Central memory CD8-positive, alpha-beta T cell (primary cell): ENCODE measurements around the gene RYR2.
"Not testable (repeated sequence)": the region's sequence is repeated elsewhere in the genome, so short reads cannot be mapped to it uniquely, and the experiment has no call there.

Experiments used
- ATAC-seq: fragments of 150-1000 bp; cut with Tn5 transposase; replicated peaks from 2 replicates; pipeline ENCODE4 v1.10.0; 2022; ENCODE audit warnings: mild to moderate bottlenecking, moderate FRiP score, moderate number of reproducible peaks; ENCODE audit not compliant: poor library complexity, severe bottlenecking; ENCODE audit errors: extremely low read depth
- DNase-seq, 2 donors: peaks; one replicate each; pipeline ENCODE4 v3.0.0; 2021; ENCODE audit warnings: low spot score in 2 of 2
- H3K27ac Mint-ChIP-seq: one replicate; pipeline ENCODE4 v1.8.0; 2022; ENCODE audit warnings: low read depth, mild to moderate bottlenecking, moderate library complexity, mixed read lengths
- H3K27me3 Mint-ChIP-seq: one replicate; pipeline ENCODE4 v1.8.0; 2022; ENCODE audit warnings: mixed read lengths
- H3K36me3 Mint-ChIP-seq: one replicate; pipeline ENCODE4 v1.8.0; 2022; ENCODE audit warnings: mild to moderate bottlenecking, moderate library complexity, mixed read lengths; ENCODE audit not compliant: insufficient read depth
- H3K4me1 Mint-ChIP-seq: one replicate; pipeline ENCODE4 v1.8.0; 2022; ENCODE audit warnings: mixed read lengths
- H3K4me3 Mint-ChIP-seq: one replicate; pipeline ENCODE4 v1.8.0; 2022; ENCODE audit warnings: mild to moderate bottlenecking, moderate library complexity, mixed read lengths
- H3K9me3 Mint-ChIP-seq: one replicate; pipeline ENCODE4 v1.8.0; 2022; ENCODE audit warnings: mixed read lengths

Gene RYR2

GRCh38 chr1:237814319-237814924 lies 772.4 kb downstream of the RYR2 start:
- no peak for ATAC-seq
- H3K4me1 Mint-ChIP-seq, result no peaks in the 10 kb centered on the region
- no peaks in the 10 kb centered on the region for H3K9me3 Mint-ChIP-seq
- no peaks in the 10 kb centered on the region for H3K36me3 Mint-ChIP-seq
- no peak for DNase-seq
- H3K27ac Mint-ChIP-seq, result no peak overlapping the region
- H3K27me3 Mint-ChIP-seq, result no peaks in the 10 kb centered on the region
- H3K4me3 Mint-ChIP-seq, result no peak overlapping the region

GRCh38 chr1:237817277-237817676 lies 775.3 kb downstream of the RYR2 start:
- Mint-ChIP-seq H3K27ac (no peak overlapping the region), H3K27me3 (peaks cover 12% of the 10 kb centered on the region), H3K4me1 (no peaks in the 10 kb centered on the region), H3K4me3 (no peak overlapping the region), H3K36me3 (no peaks in the 10 kb centered on the region), H3K9me3 (peaks cover 7% of the 10 kb centered on the region)
- DNase-seq, result no peak
- no peak for ATAC-seq

- not testable (repeated sequence) for H3K4me3 Mint-ChIP-seq, H3K36me3 Mint-ChIP-seq, DNase-seq, ATAC-seq, H3K4me1 Mint-ChIP-seq, H3K9me3 Mint-ChIP-seq, H3K27ac Mint-ChIP-seq
- H3K27me3 Mint-ChIP-seq, result peaks cover 15% of the 10 kb centered on the region
Observed at GRCh38 chr1:237820634-237821033, 778.6 kb downstream of the RYR2 start.

- Mint-ChIP-seq H3K27me3 (no peaks in the 10 kb centered on the region), H3K27ac (no peak overlapping the region), H3K36me3 (no peaks in the 10 kb centered on the region), H3K4me1 (no peaks in the 10 kb centered on the region), H3K9me3 (no peaks in the 10 kb centered on the region), H3K4me3 (no peak overlapping the region)
- DNase-seq (no peak), ATAC-seq (no peak)
Observed at GRCh38 chr1:237832858-237833257, 790.9 kb downstream of the RYR2 start.

- H3K4me1 Mint-ChIP-seq, result no peaks in the 10 kb centered on the region
- no peak overlapping the region for H3K4me3 Mint-ChIP-seq
- H3K36me3 Mint-ChIP-seq, result no peaks in the 10 kb centered on the region
- no peaks in the 10 kb centered on the region for H3K9me3 Mint-ChIP-seq
- H3K27ac Mint-ChIP-seq, result no peak overlapping the region
- DNase-seq (no peak), ATAC-seq (no peak)
- H3K27me3 Mint-ChIP-seq, result peaks cover 1% of the 10 kb centered on the region
Observed at GRCh38 chr1:237834048-237834447, 792.1 kb downstream of the RYR2 start.

- Mint-ChIP-seq H3K9me3 (no peaks in the 10 kb centered on the region), H3K4me1 (no peaks in the 10 kb centered on the region), H3K36me3 (no peaks in the 10 kb centered on the region), H3K27me3 (peaks cover 5% of the 10 kb centered on the region), H3K4me3 (no peak overlapping the region), H3K27ac (no peak overlapping the region)
- ATAC-seq (no peak), DNase-seq (no peak)
Observed at GRCh38 chr1:237834461-237834860, 792.5 kb downstream of the RYR2 start.

GRCh38 chr1:237838320-237838719 lies 796.3 kb downstream of the RYR2 start:
- no peak for ATAC-seq
- no peaks in the 10 kb centered on the region for H3K4me1 Mint-ChIP-seq
- H3K4me3 Mint-ChIP-seq, result no peak overlapping the region
- peaks cover 7% of the 10 kb centered on the region for H3K27me3 Mint-ChIP-seq
- H3K9me3 Mint-ChIP-seq, result peaks cover 11% of the 10 kb centered on the region
- H3K36me3 Mint-ChIP-seq, result no peaks in the 10 kb centered on the region
- no peak for DNase-seq
- H3K27ac Mint-ChIP-seq, result no peak overlapping the region

- ATAC-seq (no peak), DNase-seq (no peak)
- Mint-ChIP-seq H3K4me3 (no peak overlapping the region), H3K27me3 (peaks cover 7% of the 10 kb centered on the region), H3K36me3 (no peaks in the 10 kb centered on the region), H3K9me3 (peaks cover 11% of the 10 kb centered on the region), H3K4me1 (no peaks in the 10 kb centered on the region), H3K27ac (no peak overlapping the region)
Observed at GRCh38 chr1:237838904-237839534, 797.0 kb downstream of the RYR2 start.

GRCh38 chr1:237841485-237841884 lies 799.5 kb downstream of the RYR2 start:
- Mint-ChIP-seq H3K27me3 (peaks cover 7% of the 10 kb centered on the region), H3K4me3 (no peak overlapping the region), H3K36me3 (no peaks in the 10 kb centered on the region)

GRCh38 chr1:237843516-237843915 lies 801.5 kb downstream of the RYR2 start:
- not testable (repeated sequence) for H3K4me3 Mint-ChIP-seq, H3K36me3 Mint-ChIP-seq, H3K27ac Mint-ChIP-seq, ATAC-seq, H3K27me3 Mint-ChIP-seq, H3K4me1 Mint-ChIP-seq, DNase-seq
- peaks cover 17% of the 10 kb centered on the region for H3K9me3 Mint-ChIP-seq

More at GRCh38 chr1:237841485-237841884, 799.5 kb downstream of the RYR2 start:
- ATAC-seq (no peak), DNase-seq (no peak)
- Mint-ChIP-seq H3K27ac (no peak overlapping the region), H3K4me1 (no peaks in the 10 kb centered on the region), H3K9me3 (peaks cover 12% of the 10 kb centered on the region)

GRCh38 chr1:237851210-237851845 lies 809.3 kb downstream of the RYR2 start:
- Mint-ChIP-seq H3K4me3 (no peak overlapping the region), H3K27ac (no peak overlapping the region), H3K9me3 (peaks cover 18% of the 10 kb centered on the region), H3K27me3 (no peaks in the 10 kb centered on the region), H3K36me3 (no peaks in the 10 kb centered on the region), H3K4me1 (no peaks in the 10 kb centered on the region)
- ATAC-seq (no peak), DNase-seq (no peak)

GRCh38 chr1:237852342-237852741 lies 810.4 kb downstream of the RYR2 start:
- H3K9me3 Mint-ChIP-seq, result peaks cover 12% of the 10 kb centered on the region
- no peak overlapping the region for H3K27ac Mint-ChIP-seq
- no peaks in the 10 kb centered on the region for H3K4me1 Mint-ChIP-seq
- ATAC-seq (no peak), DNase-seq (no peak)
- H3K36me3 Mint-ChIP-seq, result no peaks in the 10 kb centered on the region
- no peak overlapping the region for H3K4me3 Mint-ChIP-seq
- no peaks in the 10 kb centered on the region for H3K27me3 Mint-ChIP-seq

GRCh38 chr1:237857455-237857854 lies 815.5 kb downstream of the RYR2 start:
- DNase-seq, result no peak
- no peak overlapping the region for H3K27ac Mint-ChIP-seq
- ATAC-seq, result no peak

More at GRCh38 chr1:237857455-237857854, 815.5 kb downstream of the RYR2 start:
- no peaks in the 10 kb centered on the region for H3K4me1 Mint-ChIP-seq
- no peaks in the 10 kb centered on the region for H3K36me3 Mint-ChIP-seq
- H3K27me3 Mint-ChIP-seq, result no peaks in the 10 kb centered on the region
- H3K9me3 Mint-ChIP-seq, result no peaks in the 10 kb centered on the region
- H3K4me3 Mint-ChIP-seq, result no peak overlapping the region
